ENCODE data around the gene CR2. TPM values are rescaled to one million over a fixed set of nuclear protein-coding genes. Genes with fewer than 3 reads are reported as not detected.
"Not testable (repeated sequence)": the region's sequence is repeated elsewhere in the genome, so short reads cannot be mapped to it uniquely, and the experiment has no call there.

Gene CR2
- total RNA-seq, 1 experiment from 2014 or later, result not detected

- no peak for DNase-seq (ENCODE audit: low read depth)
- in situ Hi-C loops (cut with HindIII; ENCODE audit: low pct_unique_long_range_greater_than_20kb, low sequenced_read_pairs), result no loop called here
These were observed 20.7 kb upstream of the CR2 start for GRCh38 chr1:207433435-207433834.

- DNase-seq (ENCODE audit: low read depth); in situ Hi-C loops (cut with HindIII; ENCODE audit: low pct_unique_long_range_greater_than_20kb, low sequenced_read_pairs): not testable (repeated sequence)
These were observed 17.4 kb upstream of the CR2 start for GRCh38 chr1:207436746-207437145.

GRCh38 chr1:207440626-207441025 lies 13.5 kb upstream of the CR2 start:
- DNase-seq (ENCODE audit: low read depth), result no peak
- in situ Hi-C loops (cut with HindIII; ENCODE audit: low pct_unique_long_range_greater_than_20kb, low sequenced_read_pairs), result no loop called here

GRCh38 chr1:207444514-207445217 lies 9.5 kb upstream of the CR2 start:
- DNase-seq (ENCODE audit: low read depth), result no peak

GRCh38 chr1:207453710-207454045 lies 450 bp upstream of the CR2 start:
- DNase-seq (ENCODE audit: low read depth), result no peak
- in situ Hi-C loops (cut with HindIII; ENCODE audit: low pct_unique_long_range_greater_than_20kb, low sequenced_read_pairs), result no loop called here

More at GRCh38 chr1:207444514-207445217, 9.5 kb upstream of the CR2 start:
- in situ Hi-C loops (cut with HindIII; ENCODE audit: low pct_unique_long_range_greater_than_20kb, low sequenced_read_pairs), result no loop called here

- DNase-seq (ENCODE audit: low read depth), result no peak
- in situ Hi-C loops (cut with HindIII; ENCODE audit: low pct_unique_long_range_greater_than_20kb, low sequenced_read_pairs), result no loop called here
These were observed 1.1 kb downstream of the CR2 start for GRCh38 chr1:207455183-207455754.

GRCh38 chr1:207458414-207458813 lies 4.3 kb downstream of the CR2 start:
- no peak for DNase-seq (ENCODE audit: low read depth)
- in situ Hi-C loops (cut with HindIII; ENCODE audit: low pct_unique_long_range_greater_than_20kb, low sequenced_read_pairs), result no loop called here

- in situ Hi-C loops (cut with HindIII; ENCODE audit: low pct_unique_long_range_greater_than_20kb, low sequenced_read_pairs), result no loop called here
- no peak for DNase-seq (ENCODE audit: low read depth)
These were observed 4.9 kb downstream of the CR2 start for GRCh38 chr1:207459008-207459407.

GRCh38 chr1:207461649-207462048 lies 7.5 kb downstream of the CR2 start:
- no peak for DNase-seq (ENCODE audit: low read depth)
- in situ Hi-C loops (cut with HindIII; ENCODE audit: low pct_unique_long_range_greater_than_20kb, low sequenced_read_pairs), result no loop called here

GRCh38 chr1:207462535-207462934 lies 8.4 kb downstream of the CR2 start:
- in situ Hi-C loops (cut with HindIII; ENCODE audit: low pct_unique_long_range_greater_than_20kb, low sequenced_read_pairs), result no loop called here
- no peak for DNase-seq (ENCODE audit: low read depth)

GRCh38 chr1:207463021-207463420 lies 8.9 kb downstream of the CR2 start:
- DNase-seq (ENCODE audit: low read depth), result no peak
- in situ Hi-C loops (cut with HindIII; ENCODE audit: low pct_unique_long_range_greater_than_20kb, low sequenced_read_pairs), result no loop called here

- DNase-seq (ENCODE audit: low read depth), result no peak
- in situ Hi-C loops (cut with HindIII; ENCODE audit: low pct_unique_long_range_greater_than_20kb, low sequenced_read_pairs), result no loop called here
These were observed 9.4 kb downstream of the CR2 start for GRCh38 chr1:207463571-207463970.

GRCh38 chr1:207470927-207471326 lies 16.8 kb downstream of the CR2 start:
- DNase-seq (ENCODE audit: low read depth), result no peak
- in situ Hi-C loops (cut with HindIII; ENCODE audit: low pct_unique_long_range_greater_than_20kb, low sequenced_read_pairs), result no loop called here

GRCh38 chr1:207474210-207474609 lies 20.1 kb downstream of the CR2 start:
- no peak for DNase-seq (ENCODE audit: low read depth)
- in situ Hi-C loops (cut with HindIII; ENCODE audit: low pct_unique_long_range_greater_than_20kb, low sequenced_read_pairs), result no loop called here

GRCh38 chr1:207486198-207486597 lies 32.1 kb downstream of the CR2 start:
- no peak for DNase-seq (ENCODE audit: low read depth)
- in situ Hi-C loops (cut with HindIII; ENCODE audit: low pct_unique_long_range_greater_than_20kb, low sequenced_read_pairs), result no loop called here

- in situ Hi-C loops (cut with HindIII; ENCODE audit: low pct_unique_long_range_greater_than_20kb, low sequenced_read_pairs), result no loop called here
- DNase-seq (ENCODE audit: low read depth), result no peak
These were observed 33.5 kb downstream of the CR2 start for GRCh38 chr1:207487636-207488035.

GRCh38 chr1:207493212-207493611 lies 39.1 kb downstream of the CR2 start:
- DNase-seq (ENCODE audit: low read depth), result no peak
- in situ Hi-C loops (cut with HindIII; ENCODE audit: low pct_unique_long_range_greater_than_20kb, low sequenced_read_pairs), result no loop called here

GRCh38 chr1:207494171-207494570 lies 40.0 kb downstream of the CR2 start:
- in situ Hi-C loops (cut with HindIII; ENCODE audit: low pct_unique_long_range_greater_than_20kb, low sequenced_read_pairs), result no loop called here
- DNase-seq (ENCODE audit: low read depth), result no peak

- DNase-seq (ENCODE audit: low read depth); in situ Hi-C loops (cut with HindIII; ENCODE audit: low pct_unique_long_range_greater_than_20kb, low sequenced_read_pairs): not testable (repeated sequence)
These were observed 41.2 kb downstream of the CR2 start for GRCh38 chr1:207495281-207495680.
